Activated CD4-positive, alpha-beta memory T cell treated with anti-CD3 and anti-CD28 coated beads for 36 hours (primary cell): ENCODE data around the gene KIAA0753. TPM values are rescaled to one million over a fixed set of nuclear protein-coding genes. Genes with fewer than 3 reads are reported as not detected.
"Not testable (repeated sequence)": the region's sequence is repeated elsewhere in the genome, so short reads cannot be mapped to it uniquely, and the experiment has no call there.

Experiments
- CTCF ChIA-PET: fragments of 350-600 bp; sonication (Branson Sonifier 250); formaldehyde crosslinking; loops from one replicate; lab custom pipeline; 2021; ENCODE audit warnings: antibody characterized with exemption, inconsistent platforms; lab: Charles Lee
- POLR2A ChIA-PET: fragments of 350-600 bp; sonication (Branson Sonifier 250); formaldehyde crosslinking; loops from one replicate; lab custom pipeline; 2021; ENCODE audit warnings: antibody characterized with exemption; lab: Charles Lee
- DNase-seq: peaks from one replicate; pipeline ENCODE4 v3.0.0-alpha.2; 2020
- H3K27ac Mint-ChIP-seq: one replicate; pipeline ENCODE4 v1.8.0; 2021; ENCODE audit warnings: mixed read lengths
- H3K27me3 Mint-ChIP-seq: one replicate; pipeline ENCODE4 v1.8.0; 2021; ENCODE audit warnings: mixed read lengths
- H3K36me3 Mint-ChIP-seq: one replicate; pipeline ENCODE4 v1.8.0; 2021; ENCODE audit warnings: mixed read lengths
- H3K4me1 Mint-ChIP-seq: one replicate; pipeline ENCODE4 v1.8.0; 2021; ENCODE audit warnings: low read depth, mixed read lengths
- H3K4me3 Mint-ChIP-seq: one replicate; pipeline ENCODE4 v1.8.0; 2021; ENCODE audit warnings: mild to moderate bottlenecking, mixed read lengths
- H3K9me3 Mint-ChIP-seq: one replicate; pipeline ENCODE4 v1.8.0; 2021; ENCODE audit warnings: mixed read lengths
- intact Hi-C: fragments of 100-400 bp; cut with micrococcal nuclease; formaldehyde crosslinking; loops from one replicate; pipeline ENCODE4 v1.15.1; 2023
- total RNA-seq, 2 experiments: library from RNA; stranded (reverse); gene quantifications; one replicate each; pipeline ENCODE4 v1.2.3, GENCODE V29; 2021

KIAA0753 gene
- total RNA-seq, 2 experiments from 2014 or later, result 14.2 to 14.7 TPM

DNA sequence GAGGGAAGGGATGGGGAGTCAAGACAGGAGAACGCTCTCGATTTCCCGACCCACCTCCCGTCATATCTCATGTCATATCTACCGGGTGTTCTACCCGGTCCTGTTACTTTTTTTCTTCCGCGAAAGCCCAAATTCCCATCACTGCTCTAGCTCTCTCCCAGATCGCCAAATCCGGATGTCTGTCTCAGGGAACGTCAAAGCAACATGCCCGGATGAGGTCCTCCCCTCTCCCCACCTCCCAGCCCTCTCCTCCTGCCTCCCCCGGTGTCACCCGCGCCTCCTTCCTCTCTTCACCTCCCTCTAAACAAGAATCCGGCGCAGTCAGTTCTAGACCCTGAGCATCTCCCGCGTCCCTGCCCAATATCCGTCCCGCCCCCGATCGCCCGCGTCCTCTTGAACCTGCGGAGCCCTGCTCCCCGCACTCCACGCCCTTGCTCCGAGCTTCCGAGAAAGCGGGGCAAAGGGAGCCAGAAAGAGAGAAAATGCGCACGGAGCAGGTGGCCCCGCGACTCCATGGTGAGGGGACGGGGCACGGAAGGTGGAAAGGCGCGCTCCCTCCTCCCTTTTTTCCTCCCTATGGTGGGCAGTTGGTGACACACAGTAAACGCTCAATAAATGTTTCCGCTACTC lies 15.3 kb upstream of the KIAA0753 start:
- Mint-ChIP-seq H3K4me3 (peak overlapping the region; percentile 75), H3K4me1 (peaks cover 45% of the 10 kb centered on the region)
- H3K27me3 Mint-ChIP-seq, H3K36me3 Mint-ChIP-seq, CTCF ChIA-PET, intact Hi-C loops, H3K27ac Mint-ChIP-seq, H3K9me3 Mint-ChIP-seq, DNase-seq, POLR2A ChIA-PET: not testable (repeated sequence)

DNA sequence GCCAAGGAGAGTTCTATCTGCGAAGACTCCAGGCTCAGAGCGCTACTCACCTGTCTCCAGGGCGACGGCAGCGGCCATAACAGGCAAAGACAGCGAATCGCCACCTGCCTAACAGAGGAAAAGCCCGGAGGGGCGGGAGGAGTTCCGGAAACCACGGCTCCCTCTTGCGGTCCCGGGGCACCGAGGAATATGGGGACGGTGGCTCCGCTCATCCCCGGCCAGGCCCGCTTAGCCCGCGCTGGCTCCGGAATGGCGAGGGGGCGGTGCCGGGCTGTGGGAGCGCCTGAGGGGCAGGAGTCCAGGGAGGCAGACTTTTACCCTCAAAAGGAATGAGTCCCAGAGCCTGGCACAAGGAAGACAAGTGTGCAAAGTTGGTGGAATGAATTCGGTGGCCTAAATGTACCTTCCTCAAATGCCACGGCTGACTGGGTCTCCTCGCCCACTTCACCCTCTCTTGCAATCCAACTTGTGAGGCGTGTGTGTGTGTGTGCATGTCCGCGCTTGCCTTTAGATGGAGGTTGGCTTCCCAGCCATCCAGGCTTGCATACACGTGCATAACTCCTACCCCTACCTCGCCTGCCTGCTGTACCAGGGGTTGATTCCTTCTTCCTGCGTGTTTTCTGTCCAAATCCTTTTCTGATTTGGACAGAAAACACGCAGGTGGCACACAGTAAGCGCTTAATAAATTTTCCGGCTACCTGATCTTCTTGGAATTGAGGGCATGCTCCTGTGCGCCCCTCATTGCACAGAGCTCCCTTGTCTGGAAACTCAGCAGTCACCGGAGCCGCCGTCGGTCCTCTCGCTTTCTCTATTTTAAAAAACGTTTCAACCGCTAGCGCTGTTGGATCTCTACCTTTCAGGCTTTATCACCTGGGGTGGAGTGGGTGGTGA lies 14.6 kb upstream of the KIAA0753 start:
- Mint-ChIP-seq H3K4me3 (peak overlapping the region; percentile 58), H3K36me3 (peaks cover 5% of the 10 kb centered on the region), H3K9me3 (no peaks in the 10 kb centered on the region), H3K27ac (no peak overlapping the region), H3K4me1 (peaks cover 43% of the 10 kb centered on the region), H3K27me3 (no peaks in the 10 kb centered on the region)
- DNase-seq, result no peak
- intact Hi-C loops, result no loop called here
- ChIA-PET CTCF (no interaction called here), POLR2A (no interaction called here)

DNA sequence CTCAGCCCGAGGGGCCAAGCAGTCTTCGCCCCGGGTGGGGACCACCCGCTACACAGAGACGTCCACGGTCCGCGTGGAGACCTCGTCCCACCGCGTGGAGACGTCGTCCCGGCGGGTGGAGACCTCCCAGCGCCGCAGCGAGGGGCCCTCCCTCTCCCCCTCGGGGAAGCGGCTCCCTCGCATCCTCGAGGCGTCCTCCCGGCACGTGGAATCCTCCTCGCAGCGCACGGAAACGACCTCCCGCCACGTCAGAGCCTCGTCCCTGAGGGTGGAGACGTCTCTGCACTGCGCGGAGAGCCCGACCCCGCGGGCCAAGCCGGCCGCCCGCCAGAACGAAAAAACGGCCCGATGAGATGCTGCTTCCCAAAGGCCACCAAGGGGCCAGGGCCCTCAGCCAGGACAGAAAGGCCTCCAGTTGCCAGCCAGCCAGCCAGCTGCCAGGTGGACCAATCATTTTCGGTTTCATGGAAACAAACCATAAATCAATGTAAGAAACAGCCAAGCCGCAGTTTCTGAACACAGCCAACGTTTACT lies 11.5 kb upstream of the KIAA0753 start:
- Mint-ChIP-seq H3K9me3 (no peaks in the 10 kb centered on the region), H3K27me3 (no peaks in the 10 kb centered on the region), H3K36me3 (peaks cover 20% of the 10 kb centered on the region), H3K4me1 (peaks cover 58% of the 10 kb centered on the region), H3K27ac (peak overlapping the region; percentile 49), H3K4me3 (peak overlapping the region; percentile 99)
- POLR2A ChIA-PET, result interaction anchor here (1.3 kb wide), 3 partner anchors 9 to 384 kb away, joined by 3 to 28 read pairs (median 7); partner anchors contain the start of genes KIAA0753, SLC16A13 and TXNDC17
- DNase-seq, result peak; percentile 64
- intact Hi-C loops, result loop anchor here (1.0 to 2.0 kb wide), 2 partner anchors 10 to 363 kb away; a partner anchor contains a TSS
- CTCF ChIA-PET, result interaction anchor here (0.6 to 1.1 kb wide), 2 partner anchors 10 to 15 kb away, joined by 3 to 10 read pairs; partner anchors contain the start of gene TXNDC17

DNA sequence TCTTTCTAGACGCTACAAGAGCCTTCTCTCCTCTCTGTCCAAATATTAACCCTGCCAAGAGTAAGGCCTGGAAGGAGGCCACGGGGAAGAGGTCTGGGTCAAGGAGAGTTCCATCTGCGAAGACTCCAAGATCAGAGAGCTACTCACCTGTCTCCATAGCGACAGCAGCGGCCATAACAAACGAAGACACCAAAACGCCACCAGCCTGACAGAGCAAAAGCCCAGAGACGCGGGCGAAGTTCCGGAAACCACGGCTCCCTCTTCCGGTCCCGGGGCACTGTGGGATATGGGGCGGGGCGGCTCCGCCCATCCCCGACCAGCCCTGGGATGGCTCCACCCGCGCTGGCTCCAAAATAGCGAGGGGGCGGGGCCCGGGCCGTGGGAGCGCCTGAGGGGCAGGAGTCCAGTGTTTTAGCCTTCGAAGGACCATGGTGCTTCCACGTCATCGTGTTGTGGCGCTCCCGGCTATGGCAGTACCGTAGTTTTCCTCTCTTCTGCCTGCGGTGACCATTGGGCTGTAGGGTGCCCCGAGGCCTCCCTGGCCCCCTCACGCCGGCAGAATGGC lies 10.9 kb upstream of the KIAA0753 start, which contains the start of the genes C17orf100 and MED31:
C17orf100 (plus strand) TSS at position 409 of the 565 bp plus-strand sequence; CDS start at position 561, 152 bp downstream.
MED31 (minus strand) TSS at position 252 of the 565 bp plus-strand sequence; CDS start at position 175, 77 bp downstream.
- peak within 1 kb of the TSS; percentile 97 for H3K27ac Mint-ChIP-seq
- CTCF ChIA-PET, result interaction anchor here (0.6 to 1.8 kb wide), 3 partner anchors 10 to 353 kb away, joined by 3 to 10 read pairs (median 6); partner anchors contain the start of gene TXNDC17
- H3K4me3 Mint-ChIP-seq, result peak within 1 kb of the TSS; percentile 99
- intact Hi-C loops, result loop anchor here (1.0 to 2.0 kb wide), 2 partner anchors 9 to 363 kb away; a partner anchor contains a TSS
- no peaks in the 10 kb centered on the region for H3K9me3 Mint-ChIP-seq
- peaks cover 23% of the 10 kb centered on the region for H3K36me3 Mint-ChIP-seq
- H3K27me3 Mint-ChIP-seq, result no peaks in the 10 kb centered on the region
- DNase-seq, result peak; percentile 97
- H3K4me1 Mint-ChIP-seq, result peaks cover 60% of the 10 kb centered on the region
- POLR2A ChIA-PET, result interaction anchor here (1.3 kb wide), 3 partner anchors 9 to 384 kb away, joined by 3 to 28 read pairs (median 7); partner anchors contain the start of genes KIAA0753, SLC16A13 and TXNDC17

DNA sequence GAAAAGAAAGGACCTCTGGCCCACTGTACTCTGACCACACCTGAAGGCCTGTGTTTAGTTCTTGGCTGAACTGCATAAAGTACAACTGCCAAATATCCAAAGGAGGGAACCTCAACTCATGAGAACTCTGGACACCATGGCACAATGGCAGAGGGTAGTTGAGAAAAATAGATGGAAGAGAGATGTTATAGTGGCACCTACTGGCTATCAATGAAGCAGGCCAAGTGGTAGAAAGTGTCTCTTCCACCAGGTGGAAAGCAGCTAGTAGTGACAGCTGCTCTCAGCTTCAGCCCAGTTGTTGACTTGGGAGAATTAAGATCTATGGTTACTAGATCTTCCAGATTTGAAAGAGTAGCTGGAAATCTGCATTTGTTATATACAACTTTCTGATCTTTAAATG lies 7.7 kb upstream of the KIAA0753 start:
- CTCF ChIA-PET, result interaction anchor here (1.0 to 1.2 kb wide), 2 partner anchors 12 to 175 kb away, joined by 3 to 5 read pairs; no protein-coding TSS in a partner anchor
- Mint-ChIP-seq H3K4me1 (peaks cover 70% of the 10 kb centered on the region), H3K36me3 (peaks cover 39% of the 10 kb centered on the region), H3K27me3 (no peaks in the 10 kb centered on the region), H3K9me3 (no peaks in the 10 kb centered on the region), H3K4me3 (no peak overlapping the region), H3K27ac (no peak overlapping the region)
- intact Hi-C loops, result loop anchor here (5.0 kb wide), 1 partner anchor 176 kb away; no protein-coding TSS in a partner anchor
- POLR2A ChIA-PET, result no interaction called here
- DNase-seq, result no peak

DNA sequence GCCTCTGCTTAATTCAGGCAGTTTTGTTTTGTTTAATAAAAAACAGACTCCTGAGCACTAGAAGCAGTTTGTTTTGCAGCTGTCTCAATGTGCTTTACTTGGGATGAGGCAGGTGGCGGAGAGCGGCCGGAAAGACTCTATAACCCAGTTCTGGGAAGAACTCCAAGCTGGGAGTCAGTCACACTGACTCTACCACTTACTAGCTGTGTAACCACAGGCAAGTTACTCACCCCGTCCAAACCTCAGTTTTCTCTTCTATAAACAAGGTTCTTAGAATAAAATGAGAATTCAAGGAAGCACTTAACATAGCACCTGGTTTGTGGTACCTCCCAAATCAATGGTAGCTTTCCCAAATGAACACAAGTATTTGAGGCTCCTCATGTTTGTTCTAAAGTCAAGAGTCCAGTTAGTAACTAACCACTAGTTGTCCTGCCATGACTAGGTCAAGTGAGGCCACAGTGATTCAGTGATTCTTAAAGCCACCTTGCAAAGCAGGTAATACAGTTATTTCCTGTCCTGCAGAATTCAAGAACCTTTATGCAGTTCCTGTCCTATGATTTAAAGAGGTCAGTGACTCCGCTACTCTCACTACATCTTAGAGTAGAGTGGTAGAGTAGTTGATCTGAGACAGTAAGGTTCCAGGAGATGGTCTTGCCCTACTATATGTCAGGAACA lies 3.1 kb upstream of the KIAA0753 start:
- Mint-ChIP-seq H3K4me1 (peaks cover 69% of the 10 kb centered on the region), H3K27me3 (no peaks in the 10 kb centered on the region), H3K4me3 (no peak overlapping the region), H3K27ac (peak overlapping the region; percentile 95), H3K9me3 (no peaks in the 10 kb centered on the region), H3K36me3 (peaks cover 40% of the 10 kb centered on the region)
- ChIA-PET CTCF (interaction anchor here (1.1 kb wide), 1 partner anchor 170 kb away, joined by 3 read pairs; no protein-coding TSS in a partner anchor), POLR2A (no interaction called here)
- intact Hi-C loops, result loop anchor here (5.0 kb wide), 3 partner anchors 66 to 1061 kb away; partner anchors contain the start of genes NLRP1 and PIMREG
- no peak for DNase-seq

DNA sequence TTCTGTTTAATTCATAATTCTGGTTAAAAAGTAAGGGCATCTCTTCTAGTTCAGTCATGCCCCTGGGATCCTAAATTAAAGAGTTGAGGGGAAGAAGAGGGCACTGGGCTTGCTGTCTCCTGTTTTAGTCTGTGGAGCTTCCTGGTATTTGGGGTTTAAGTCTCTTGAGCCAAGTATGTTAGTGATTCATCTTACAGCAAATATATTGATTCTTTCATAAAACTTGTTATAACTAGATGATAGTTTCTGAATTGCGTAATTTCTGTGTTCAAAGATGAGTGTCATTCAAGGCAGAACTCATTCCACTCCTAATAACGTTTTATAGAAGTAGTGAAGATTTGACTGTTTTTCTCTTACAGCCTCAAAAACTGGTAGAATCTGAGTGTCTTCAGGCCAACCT lies 2.1 kb upstream of the KIAA0753 start:
- POLR2A ChIA-PET, result interaction anchor here (0.6 to 4.6 kb wide), 2 partner anchors 9 to 142 kb away, joined by 3 to 28 read pairs; partner anchors contain the start of genes C17orf100 and MED31
- Mint-ChIP-seq H3K27me3 (no peaks in the 10 kb centered on the region), H3K4me1 (peaks cover 69% of the 10 kb centered on the region), H3K9me3 (no peaks in the 10 kb centered on the region), H3K4me3 (peak overlapping the region; percentile 90), H3K36me3 (peaks cover 33% of the 10 kb centered on the region), H3K27ac (peak overlapping the region; percentile 95)
- CTCF ChIA-PET, result interaction anchor here (1.1 to 2.3 kb wide), 2 partner anchors 9 to 201 kb away, joined by 4 to 10 read pairs; partner anchors contain the start of genes C17orf100 and MED31
- DNase-seq, result no peak
- intact Hi-C loops, result loop anchor here (1.0 to 5.0 kb wide), 4 partner anchors 9 to 1060 kb away; partner anchors contain the start of genes C17orf100, MED31, NLRP1 and PIMREG

DNA sequence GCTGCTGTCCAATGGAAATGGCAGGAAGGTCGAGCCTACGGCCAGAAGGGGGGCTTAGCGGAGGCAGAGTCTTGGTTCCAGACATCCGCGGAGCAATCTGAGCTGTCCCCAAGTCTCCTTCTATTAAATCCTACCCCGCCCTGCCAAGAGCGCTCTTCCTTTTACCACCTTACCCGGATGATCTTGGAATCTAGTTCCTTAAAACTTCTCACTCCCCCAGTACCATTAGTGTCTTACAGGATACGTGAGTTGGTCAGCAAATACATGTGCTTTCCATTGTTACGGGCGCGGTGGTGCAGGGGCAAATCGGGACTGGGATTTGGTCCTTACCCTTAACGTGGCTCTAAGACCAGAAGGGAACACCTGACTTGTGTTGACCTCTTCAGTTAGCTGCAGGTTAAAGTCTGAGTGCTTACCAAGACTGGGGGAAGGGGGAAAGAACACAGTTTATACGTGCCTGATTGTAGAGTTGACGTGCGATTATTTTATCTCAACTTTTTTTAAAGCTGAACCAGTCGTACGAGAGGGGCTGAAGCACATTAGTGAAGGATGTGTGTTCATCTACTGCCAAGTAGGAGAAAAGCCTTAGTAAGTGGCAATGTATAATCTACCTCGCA lies 844 bp upstream of the KIAA0753 start:
- Mint-ChIP-seq H3K27ac (peak overlapping the region; percentile 95), H3K9me3 (no peaks in the 10 kb centered on the region), H3K27me3 (no peaks in the 10 kb centered on the region), H3K36me3 (peaks cover 30% of the 10 kb centered on the region), H3K4me1 (peaks cover 62% of the 10 kb centered on the region), H3K4me3 (peak overlapping the region; percentile 90)
- DNase-seq, result no peak
- ChIA-PET CTCF (interaction anchor here (0.8 to 2.3 kb wide), 4 partner anchors 10 to 114 kb away, joined by 3 to 10 read pairs (median 4); partner anchors contain the start of genes C17orf100, MED31 and XAF1), POLR2A (interaction anchor here (0.6 to 4.6 kb wide), 4 partner anchors 8 to 488 kb away, joined by 3 to 28 read pairs (median 4); partner anchors contain the start of genes C17orf100 and MED31)
- intact Hi-C loops, result loop anchor here (2.0 to 5.0 kb wide), 4 partner anchors 64 to 1155 kb away; partner anchors contain the start of genes DERL2, MIS12, NLRP1 and PIMREG

DNA sequence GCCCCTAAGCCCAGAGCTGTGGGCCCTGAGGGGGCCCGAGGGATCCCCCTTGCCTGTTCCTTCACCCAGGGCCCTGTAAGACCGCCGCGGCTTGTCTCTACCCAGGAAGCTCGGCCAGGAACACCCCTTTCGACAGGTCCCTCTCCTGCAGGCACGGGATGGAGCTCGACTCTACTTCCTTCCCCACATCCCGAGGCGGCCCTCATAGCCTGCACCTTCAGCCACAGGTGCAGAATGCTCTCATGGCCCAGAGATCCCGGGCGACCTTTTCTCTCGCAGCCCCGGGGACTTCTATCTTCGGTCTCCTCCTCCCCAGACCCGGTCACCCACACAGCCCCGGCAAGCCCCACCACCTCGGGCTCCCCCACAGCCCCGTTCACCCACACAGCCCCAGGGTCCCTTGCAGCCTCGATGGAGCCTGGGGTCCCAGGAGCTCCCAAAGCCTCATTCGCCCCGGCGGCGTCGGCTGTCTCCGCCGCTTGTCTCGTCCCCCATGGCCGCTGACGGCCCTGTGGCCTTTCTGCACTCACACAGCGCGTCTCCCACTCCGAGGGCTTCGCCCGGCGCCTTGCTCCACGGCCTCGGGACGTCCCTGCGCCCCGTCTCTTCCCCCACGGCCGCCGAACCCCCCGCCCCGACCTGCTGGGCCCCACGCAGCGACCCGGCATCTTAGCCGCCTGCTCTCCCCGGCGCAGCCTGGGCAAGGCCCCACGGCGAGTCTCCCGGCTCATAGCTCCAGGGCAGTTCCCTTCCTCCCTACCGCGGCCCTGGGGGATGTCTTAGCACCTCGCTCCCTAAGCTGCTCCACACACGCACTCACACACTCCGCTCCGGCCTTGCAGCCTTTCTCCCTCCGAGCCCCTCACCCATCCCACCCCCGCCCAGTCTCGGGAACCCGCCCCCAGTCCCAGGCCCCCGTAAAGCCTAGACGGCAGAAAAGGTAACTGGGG lies 650 bp downstream of the KIAA0753 start:
- Mint-ChIP-seq H3K4me3 (peak overlapping the region; percentile 90), H3K4me1 (peaks cover 54% of the 10 kb centered on the region), H3K27ac (peak overlapping the region; percentile 95), H3K36me3 (peaks cover 25% of the 10 kb centered on the region), H3K9me3 (no peaks in the 10 kb centered on the region), H3K27me3 (no peaks in the 10 kb centered on the region)
- intact Hi-C loops, result loop anchor here (2.0 to 5.0 kb wide), 4 partner anchors 63 to 1153 kb away; partner anchors contain the start of genes DERL2, MIS12, NLRP1 and PIMREG
- peak; percentile 45 for DNase-seq
- POLR2A ChIA-PET, result interaction anchor here (0.6 to 4.6 kb wide), 3 partner anchors 11 to 18 kb away, joined by 3 to 28 read pairs (median 3); partner anchors contain the start of genes C17orf100 and MED31
- CTCF ChIA-PET, result interaction anchor here (1.0 to 1.7 kb wide), 3 partner anchors 10 to 167 kb away, joined by 3 to 8 read pairs (median 5); no protein-coding TSS in a partner anchor
